ENCODE data around the gene GALNT9.

Gene GALNT9

GRCh38 chr12:132213359-132214160 is 115.8 kb downstream of the GALNT9 start:
- no peak for DNase-seq (ENCODE audit: low read depth in 2 of 2)

GRCh38 chr12:132211816-132212215 is 117.6 kb downstream of the GALNT9 start:
- no peak for DNase-seq (ENCODE audit: low read depth in 2 of 2)

- DNase-seq (ENCODE audit: low read depth in 2 of 2): no peak
Observed at GRCh38 chr12:132211326-132211725, 118.1 kb downstream of the GALNT9 start.

GRCh38 chr12:132210223-132211055 is 119.0 kb downstream of the GALNT9 start:
- DNase-seq (ENCODE audit: low read depth in 2 of 2): no peak

GRCh38 chr12:132209619-132210222 is 119.7 kb downstream of the GALNT9 start:
- DNase-seq (ENCODE audit: low read depth in 2 of 2): no peak

GRCh38 chr12:132208153-132208823 is 121.1 kb downstream of the GALNT9 start:
- no peak for DNase-seq (ENCODE audit: low read depth in 2 of 2)

- no peak for DNase-seq (ENCODE audit: low read depth in 2 of 2)
Observed at GRCh38 chr12:132207083-132207775, 122.2 kb downstream of the GALNT9 start.

- no peak for DNase-seq (ENCODE audit: low read depth in 2 of 2)
Observed at GRCh38 chr12:132206046-132206434, 123.3 kb downstream of the GALNT9 start.

GRCh38 chr12:132205271-132206045 is 123.9 kb downstream of the GALNT9 start:
- DNase-seq (ENCODE audit: low read depth in 2 of 2): no peak

- no peak for DNase-seq (ENCODE audit: low read depth in 2 of 2)
Observed at GRCh38 chr12:132204793-132205270, 124.6 kb downstream of the GALNT9 start.

- no peak for DNase-seq (ENCODE audit: low read depth in 2 of 2)
Observed at GRCh38 chr12:132204063-132204792, 125.2 kb downstream of the GALNT9 start.

GRCh38 chr12:132202929-132203721 is 126.3 kb downstream of the GALNT9 start:
- DNase-seq (ENCODE audit: low read depth in 2 of 2): no peak

- no peak for DNase-seq (ENCODE audit: low read depth in 2 of 2)
Observed at GRCh38 chr12:132201391-132202120, 127.8 kb downstream of the GALNT9 start.

GRCh38 chr12:132200800-132201199 is 128.6 kb downstream of the GALNT9 start:
- no peak for DNase-seq (ENCODE audit: low read depth in 2 of 2)

GRCh38 chr12:132199526-132200319 is 129.7 kb downstream of the GALNT9 start:
- no peak for DNase-seq (ENCODE audit: low read depth in 2 of 2)

GRCh38 chr12:132199101-132199500 is 130.3 kb downstream of the GALNT9 start:
- no peak for DNase-seq (ENCODE audit: low read depth in 2 of 2)

GRCh38 chr12:132197581-132198354 is 131.6 kb downstream of the GALNT9 start:
- no peak for DNase-seq (ENCODE audit: low read depth in 2 of 2)
